ENCODE results near the gene ALPL.

DNA sequence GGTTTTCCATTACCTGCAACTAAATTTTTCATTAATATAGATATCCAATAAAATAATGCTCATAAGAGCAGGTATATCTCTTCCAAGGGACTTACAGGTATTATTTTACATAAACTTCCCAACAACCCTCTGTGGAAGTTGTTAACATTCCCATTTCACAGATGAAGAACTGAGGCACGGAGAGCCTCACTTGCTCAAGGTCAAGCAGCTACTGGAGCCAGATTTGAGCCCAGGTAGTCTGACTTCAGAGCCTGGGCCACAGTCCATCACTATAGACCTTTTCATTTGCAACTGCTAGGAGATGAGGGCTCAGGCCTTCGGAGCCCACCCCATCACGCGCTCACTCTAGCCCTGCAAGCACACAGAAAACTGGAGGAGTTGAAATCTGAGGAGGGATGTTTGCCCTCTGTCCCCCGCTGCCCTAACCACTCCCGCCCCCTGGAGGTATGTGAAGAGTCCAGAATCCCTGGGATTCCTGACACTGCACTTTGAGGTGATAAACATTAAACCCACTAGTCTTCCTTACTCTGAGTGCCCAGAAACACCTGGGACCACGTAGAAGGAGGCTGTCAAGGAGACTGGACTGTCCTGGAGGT, 11.7 kb upstream of the ALPL start:
- TF ChIP-seq, protein P1, sequence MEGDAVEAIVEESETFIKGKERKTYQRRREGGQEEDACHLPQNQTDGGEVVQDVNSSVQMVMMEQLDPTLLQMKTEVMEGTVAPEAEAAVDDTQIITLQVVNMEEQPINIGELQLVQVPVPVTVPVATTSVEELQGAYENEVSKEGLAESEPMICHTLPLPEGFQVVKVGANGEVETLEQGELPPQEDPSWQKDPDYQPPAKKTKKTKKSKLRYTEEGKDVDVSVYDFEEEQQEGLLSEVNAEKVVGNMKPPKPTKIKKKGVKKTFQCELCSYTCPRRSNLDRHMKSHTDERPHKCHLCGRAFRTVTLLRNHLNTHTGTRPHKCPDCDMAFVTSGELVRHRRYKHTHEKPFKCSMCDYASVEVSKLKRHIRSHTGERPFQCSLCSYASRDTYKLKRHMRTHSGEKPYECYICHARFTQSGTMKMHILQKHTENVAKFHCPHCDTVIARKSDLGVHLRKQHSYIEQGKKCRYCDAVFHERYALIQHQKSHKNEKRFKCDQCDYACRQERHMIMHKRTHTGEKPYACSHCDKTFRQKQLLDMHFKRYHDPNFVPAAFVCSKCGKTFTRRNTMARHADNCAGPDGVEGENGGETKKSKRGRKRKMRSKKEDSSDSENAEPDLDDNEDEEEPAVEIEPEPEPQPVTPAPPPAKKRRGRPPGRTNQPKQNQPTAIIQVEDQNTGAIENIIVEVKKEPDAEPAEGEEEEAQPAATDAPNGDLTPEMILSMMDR (IDR thresholded peaks at IDR 0.05): no peak
- no peak for TF ChIP-seq POLR2AphosphoS5 (IDR thresholded peaks at IDR 0.05)

Measured in prostate gland (tissue), 2 donors.